ENCODE results near the gene PGAM1. TPM values are rescaled to one million over a fixed set of nuclear protein-coding genes. Genes with fewer than 3 reads are reported as not detected.
"Not testable (repeated sequence)": the region's sequence is repeated elsewhere in the genome, so short reads cannot be mapped to it uniquely, and the experiment has no call there.

Gene PGAM1
- total RNA-seq, 1 experiment from 2014 or later, result 1,289 TPM

DNA sequence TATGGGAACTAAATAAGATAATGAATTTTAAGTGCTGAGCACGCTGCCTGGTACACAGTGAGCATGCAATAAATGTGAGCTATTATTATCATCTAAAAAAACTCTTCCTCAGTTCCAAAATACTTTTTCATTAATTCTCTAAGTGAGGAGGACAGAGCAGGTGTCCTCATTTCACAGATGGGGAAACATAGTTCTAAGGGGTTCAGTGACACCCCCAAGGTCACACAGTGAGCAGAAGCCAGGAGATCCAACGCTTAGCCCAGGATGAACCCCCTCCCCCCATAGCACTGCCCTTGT lies 18.1 kb upstream of the PGAM1 start:
- DNase-seq (ENCODE audit: low read depth), result no peak

DNA sequence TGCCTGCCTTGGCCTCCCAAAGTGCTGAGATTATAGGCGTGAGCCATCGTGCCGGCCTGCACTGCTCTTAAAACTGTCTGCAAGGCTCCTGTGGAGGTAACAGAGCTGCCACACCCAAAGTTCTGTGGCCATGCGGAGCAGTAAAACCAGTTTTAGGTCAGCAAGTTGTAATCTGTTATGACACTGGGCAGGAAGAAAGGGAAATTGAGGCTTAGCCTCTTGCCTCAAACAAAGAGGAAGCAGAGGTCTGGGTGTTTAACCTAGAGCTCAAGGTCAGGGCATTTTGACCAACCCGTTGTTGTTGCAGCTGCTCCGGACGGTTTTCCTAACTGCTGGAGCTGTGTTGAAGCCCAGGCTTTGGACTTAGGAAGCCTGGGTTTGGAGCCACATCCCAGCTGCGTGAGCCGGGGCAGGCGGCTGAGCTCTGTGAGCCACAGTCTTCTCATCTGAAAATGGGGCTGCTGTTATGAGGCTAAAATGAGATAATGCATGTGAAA lies 17.4 kb upstream of the PGAM1 start:
- peak; percentile 68 for DNase-seq (ENCODE audit: low read depth)

DNA sequence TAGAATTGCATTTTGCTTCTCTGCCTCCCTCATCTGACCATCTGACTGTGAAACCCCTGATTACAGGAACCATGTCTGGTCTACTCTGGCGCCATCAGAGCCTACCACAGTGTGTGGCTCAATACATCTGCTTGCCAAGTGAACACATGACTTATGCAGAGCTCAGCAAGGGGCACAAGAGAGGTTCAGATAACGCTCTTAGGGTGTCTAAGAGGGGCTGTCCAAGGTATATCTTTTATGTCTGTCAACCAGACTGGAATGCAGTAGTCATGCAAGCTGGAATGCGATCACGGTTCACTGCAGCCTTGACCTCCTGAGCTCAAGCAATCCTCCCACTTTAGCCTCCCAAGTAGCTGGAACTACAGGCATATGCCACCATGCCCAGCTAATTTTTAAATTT lies 14.6 kb upstream of the PGAM1 start:
- DNase-seq (ENCODE audit: low read depth), result no peak

DNA sequence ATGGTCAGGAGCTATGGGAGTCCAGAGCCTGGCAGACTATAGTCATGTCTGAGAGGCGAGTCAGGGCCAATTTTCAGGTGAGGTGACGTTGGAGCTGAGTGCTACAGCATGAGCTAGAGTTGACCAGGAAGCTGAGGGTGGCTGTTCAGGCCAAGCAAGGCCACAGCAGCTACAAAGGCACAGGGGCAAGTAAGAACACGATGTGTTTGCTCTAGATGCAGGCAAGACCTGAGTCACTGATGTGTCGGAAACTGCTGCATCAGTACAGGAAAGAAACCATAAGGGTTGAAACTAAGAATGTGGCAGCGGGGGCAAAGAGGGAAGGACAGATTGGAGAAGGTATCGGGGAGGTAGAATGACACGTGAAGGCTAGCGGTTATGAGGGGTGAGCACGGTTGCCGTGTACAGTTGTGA lies 13.1 kb upstream of the PGAM1 start:
- DNase-seq (ENCODE audit: low read depth), result no peak

DNA sequence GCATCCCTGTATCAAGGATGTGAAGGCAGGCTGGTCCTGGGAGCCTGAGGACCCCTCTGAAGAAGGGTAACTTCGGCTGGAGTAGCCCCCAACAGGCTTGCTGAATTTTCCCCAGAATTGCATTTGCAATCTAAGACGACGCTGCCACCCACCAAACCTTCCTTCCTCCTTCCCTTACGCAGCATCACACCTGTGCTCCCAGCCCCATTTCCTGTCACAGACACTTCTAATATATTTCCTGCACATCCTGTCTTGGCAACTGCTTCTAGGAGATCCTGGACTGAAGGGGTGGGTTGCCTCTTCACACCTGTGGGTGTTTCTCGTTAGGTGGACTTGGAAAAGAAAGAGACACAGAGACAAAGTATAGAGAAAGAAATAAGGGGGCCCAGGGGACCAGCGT lies 9.4 kb upstream of the PGAM1 start:
- no peak for DNase-seq (ENCODE audit: low read depth)

DNA sequence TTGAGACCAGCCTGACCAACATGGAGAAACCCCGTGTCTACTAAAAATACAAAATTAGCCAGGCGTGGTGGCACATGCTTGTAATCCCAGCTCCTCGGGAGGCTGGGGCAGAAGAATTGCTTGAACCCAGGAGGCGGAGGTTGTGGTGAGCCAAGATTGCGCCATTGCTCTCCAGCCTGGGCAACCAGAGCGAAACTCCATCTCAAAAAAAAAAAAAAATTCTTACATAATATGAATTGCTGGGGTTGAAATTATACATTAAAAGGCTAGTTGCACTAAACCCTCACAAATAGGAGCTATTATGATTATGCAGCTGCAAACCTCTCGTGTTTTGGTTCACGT lies 2.3 kb upstream of the PGAM1 start:
- not testable (repeated sequence) for DNase-seq (ENCODE audit: low read depth)

DNA sequence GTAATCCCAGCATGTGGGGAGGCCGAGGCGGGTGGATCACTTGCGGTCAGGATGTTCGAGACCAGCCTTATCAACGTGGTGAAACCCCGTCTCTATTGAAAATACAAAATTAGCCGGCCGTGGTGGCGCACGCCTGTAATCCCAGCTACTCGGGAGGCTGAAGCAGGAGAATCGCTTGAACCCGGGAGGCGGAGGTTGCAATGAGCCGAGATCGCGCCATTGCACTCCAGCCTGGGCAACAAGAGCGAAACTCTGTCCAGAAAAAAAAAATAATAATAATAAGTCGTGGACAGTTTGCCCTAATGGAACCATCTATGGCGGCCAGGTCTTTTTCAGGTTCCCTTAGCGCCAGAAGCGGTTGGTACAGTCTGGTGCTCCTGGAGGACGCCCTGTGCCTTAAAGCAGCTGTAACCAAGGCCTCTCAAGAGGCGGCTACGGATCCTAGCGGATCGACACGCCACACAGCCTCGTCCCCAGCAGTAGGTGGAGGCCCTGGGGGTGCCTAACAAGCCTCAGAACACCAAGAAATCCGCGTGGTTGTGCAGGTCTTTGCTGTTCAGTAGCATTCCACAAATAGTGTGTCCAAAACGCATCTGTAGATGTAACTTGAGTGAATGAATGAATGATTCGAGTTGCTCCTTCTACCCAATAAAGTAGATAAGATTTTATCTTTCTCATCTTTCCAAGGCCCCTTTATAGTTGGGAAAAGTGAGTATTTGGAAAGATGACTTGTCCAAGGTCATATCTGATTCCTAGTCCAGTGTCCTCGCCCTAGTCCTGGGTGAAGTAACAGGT lies 982 bp downstream of the PGAM1 start:
- DNase-seq (ENCODE audit: low read depth), result peak; percentile 33

DNA sequence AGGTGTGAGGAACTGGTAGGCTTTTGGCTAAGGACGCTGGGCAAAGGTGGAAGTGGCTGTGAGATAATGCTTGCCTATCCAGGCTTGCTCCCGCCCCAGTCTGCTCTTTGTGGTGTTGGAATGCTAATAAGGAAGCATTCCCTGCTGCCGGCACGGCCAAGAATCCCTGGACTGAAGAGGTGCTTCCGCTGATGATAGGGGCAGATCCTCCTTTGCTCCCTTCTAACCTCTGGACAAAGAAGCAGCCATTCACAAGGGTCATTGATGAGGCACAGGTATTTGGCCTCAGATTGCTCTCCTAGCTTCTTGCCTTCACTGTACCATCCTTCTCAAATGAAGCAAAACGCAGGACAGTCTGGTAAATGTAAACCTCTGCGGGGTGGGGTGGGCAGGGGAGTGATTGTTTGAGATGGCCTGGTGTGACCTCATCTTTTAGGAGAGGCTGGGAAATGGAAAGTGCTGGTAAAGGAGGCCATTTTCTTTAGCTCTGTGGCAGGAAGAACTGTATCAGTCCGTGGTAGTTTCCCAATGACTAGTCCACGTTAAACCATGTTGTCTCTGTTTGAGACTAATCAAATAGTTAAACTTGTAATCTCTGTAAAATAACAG lies 1.7 kb downstream of the PGAM1 start:
- peak; percentile 31 for DNase-seq (ENCODE audit: low read depth)

DNA sequence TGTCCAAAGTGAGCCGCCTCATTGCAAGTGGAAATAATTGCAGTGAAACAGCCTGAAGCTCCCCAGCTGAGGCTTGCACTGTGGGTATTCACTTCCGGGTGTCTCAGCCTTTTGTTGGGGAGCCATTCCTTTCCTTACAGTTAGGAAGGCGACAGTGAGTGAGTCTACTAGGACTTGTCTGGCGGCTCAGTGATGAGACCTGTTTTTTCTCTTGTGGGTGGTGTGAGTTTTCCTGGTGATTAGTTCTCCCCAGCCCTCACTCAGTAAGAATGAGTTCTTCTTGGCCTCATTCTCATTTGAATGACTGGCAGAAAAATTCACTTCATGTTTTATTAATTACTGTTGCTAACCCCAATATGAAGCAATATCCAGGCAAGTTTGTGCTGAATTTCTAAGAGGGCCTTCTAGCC lies 2.6 kb downstream of the PGAM1 start:
- peak; percentile 30 for DNase-seq (ENCODE audit: low read depth)

DNA sequence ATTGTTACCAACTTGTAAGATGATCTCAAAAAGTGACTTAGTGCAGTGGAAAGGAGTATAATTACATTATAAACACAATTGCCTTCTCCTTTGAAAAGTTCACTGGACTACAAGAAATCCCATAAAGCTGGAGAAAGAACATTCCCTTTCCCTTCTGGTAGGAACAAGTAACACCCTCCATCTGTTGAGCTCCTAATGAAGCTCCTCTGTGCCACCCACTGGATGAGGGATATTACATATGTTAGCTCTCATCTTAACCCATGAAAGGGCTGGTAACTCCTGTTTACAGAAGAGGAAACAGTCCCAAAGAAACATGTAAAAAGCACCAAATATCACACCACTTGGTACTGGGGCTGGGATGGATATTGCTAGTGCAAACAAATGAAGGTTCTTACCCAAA lies 8.1 kb downstream of the PGAM1 start:
- DNase-seq (ENCODE audit: low read depth), result no peak

DNA sequence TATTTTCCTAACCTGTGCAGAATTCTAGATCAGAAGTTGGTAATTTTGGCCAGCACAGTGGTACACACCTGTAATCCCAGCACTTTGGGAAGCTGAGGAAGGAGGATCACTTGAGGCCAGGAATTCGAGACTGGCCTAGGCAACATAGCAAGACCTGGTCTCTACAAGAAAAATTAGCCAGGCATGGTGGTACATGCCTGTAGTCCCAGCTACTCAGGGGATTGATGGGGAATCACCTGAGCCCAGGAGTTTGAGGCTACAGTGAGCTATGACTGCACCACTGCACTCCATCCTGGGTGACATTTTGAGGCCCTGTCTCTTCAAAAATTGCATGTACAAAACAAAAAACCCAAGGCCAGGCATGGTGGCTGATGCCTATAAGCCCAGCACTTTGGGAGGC lies 8.6 kb downstream of the PGAM1 start:
- no peak for DNase-seq (ENCODE audit: low read depth)

DNA sequence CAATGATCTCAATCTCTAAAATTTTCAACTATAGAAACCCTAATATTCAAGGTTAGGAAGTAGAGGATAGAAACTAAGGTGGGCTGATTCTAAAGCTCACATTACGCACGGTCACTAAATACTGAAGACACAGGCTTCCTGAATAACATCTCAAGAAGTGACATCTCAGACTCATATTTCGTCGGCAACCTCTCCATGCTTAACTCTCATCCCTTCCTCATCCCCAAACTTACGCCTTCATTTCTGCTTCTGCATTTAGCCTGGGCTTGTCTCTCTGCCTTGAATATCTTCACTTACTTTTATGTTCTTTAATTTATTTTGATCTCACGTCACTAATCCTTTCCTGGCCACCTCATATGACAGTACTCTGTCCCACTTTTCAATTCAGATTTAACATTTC lies 9.2 kb downstream of the PGAM1 start:
- DNase-seq (ENCODE audit: low read depth), result no peak

DNA sequence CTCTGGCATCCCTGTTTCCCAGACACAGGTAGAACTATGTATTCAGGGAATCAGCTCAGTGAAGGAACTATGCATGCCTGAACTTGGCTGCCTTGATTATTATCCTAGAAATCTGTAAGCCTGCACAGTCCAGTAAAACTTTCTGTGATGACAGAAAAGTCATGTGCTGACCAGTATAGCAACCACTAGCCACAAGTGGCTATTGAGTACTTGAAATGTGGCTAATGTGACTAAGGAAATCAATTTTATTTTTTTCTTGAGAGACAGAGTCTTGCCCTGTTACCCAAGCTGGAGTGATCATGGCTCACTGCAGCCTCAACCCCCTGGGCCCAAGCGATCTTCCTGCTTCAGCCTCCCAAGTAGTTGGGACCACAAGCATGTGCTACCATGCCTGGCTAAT lies 16.3 kb downstream of the PGAM1 start:
- DNase-seq (ENCODE audit: low read depth), result no peak

DNA sequence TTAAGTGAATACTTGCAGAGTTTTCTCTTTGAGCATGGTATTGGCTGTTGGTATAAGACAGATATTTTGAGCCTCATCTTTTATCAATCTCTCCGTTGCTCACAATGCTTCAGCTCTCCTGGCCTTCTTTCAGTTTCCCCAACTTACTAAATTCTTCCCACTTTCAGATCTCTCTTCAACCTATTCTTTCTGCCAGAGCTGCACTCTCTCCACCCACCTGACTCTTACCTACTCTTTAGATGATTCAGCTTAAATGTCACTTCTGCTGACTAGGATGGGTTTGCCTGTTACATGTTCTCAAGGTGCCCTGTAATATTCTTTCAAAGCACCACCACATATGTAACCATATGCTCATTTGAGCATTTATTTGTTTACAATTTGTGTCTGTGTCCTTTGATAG lies 18.2 kb downstream of the PGAM1 start:
- DNase-seq (ENCODE audit: low read depth), result no peak

DNA sequence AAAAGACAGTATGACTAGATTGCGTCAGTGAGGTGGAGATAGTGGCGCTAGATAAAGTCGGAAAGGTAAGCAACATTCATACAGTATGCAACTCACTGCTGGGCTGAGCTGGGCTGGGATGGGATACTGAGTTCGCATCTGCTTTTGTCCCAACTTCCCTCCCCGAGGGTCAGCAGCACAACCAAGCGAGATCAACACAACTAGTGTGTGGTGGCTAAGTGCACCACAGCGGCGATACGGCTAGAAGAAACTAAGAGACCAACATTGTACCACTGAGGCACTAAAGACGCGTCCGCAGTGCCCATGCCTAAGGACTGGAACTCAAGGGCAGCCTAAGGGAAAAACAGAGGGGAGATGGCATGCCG lies 19.3 kb downstream of the PGAM1 start:
- no peak for DNase-seq (ENCODE audit: low read depth)

DNA sequence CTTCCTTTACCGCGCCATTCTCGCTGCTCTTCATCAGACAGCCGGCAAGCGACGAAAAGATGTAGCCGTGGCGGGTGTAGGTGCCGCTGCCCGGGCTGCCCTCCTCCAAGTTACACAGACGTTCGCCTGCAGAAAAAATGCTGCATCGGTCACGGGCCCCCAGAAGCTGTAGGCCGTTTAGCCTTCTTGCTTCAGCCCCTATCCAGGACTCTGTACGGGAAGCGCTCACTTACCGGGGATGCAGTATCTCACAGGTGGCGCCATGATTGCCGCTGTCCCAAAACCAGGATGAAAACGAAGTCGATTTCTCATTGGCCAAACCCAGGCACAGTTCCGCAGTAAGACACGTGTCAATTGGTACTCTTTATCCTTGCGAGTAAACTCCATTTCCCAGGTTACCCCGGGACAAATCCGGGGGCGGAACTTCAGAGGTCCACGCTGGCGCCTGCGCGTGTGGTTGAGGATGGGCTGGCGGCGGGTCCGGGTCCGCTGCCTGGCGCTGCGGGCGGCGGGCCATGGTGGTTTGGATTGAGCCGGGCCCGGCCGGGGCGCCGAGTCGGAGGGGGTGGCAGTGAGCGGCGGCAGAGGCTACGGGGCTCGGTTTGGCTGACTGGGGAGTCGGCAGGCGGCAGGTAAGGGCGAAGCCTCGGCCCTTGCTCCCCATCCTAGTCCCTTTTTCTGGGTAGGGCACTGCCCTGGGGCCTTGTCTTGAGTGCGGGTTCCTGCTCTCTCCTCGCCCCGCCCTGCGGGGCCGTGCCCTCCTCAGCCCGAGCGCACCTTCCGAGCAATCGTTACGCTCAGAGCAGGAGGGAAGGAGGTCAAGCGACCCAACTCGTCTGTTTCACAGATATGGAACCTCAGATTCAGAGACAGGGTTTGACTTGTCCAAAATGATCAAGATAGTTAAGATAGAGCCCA lies 20.0 kb downstream of the PGAM1 start, which contains the start of the genes EXOSC1 and ZDHHC16:
Gene EXOSC1, minus strand, starts transcription at position 285 of the 918 bp plus-strand sequence. Its CDS starts 21 bp downstream, at position 264.
Gene ZDHHC16, plus strand, starts transcription at position 454 of the 918 bp plus-strand sequence. CDS start 5,501 bp downstream, outside the sequence.
- peak; percentile 95 for DNase-seq (ENCODE audit: low read depth)

DNA sequence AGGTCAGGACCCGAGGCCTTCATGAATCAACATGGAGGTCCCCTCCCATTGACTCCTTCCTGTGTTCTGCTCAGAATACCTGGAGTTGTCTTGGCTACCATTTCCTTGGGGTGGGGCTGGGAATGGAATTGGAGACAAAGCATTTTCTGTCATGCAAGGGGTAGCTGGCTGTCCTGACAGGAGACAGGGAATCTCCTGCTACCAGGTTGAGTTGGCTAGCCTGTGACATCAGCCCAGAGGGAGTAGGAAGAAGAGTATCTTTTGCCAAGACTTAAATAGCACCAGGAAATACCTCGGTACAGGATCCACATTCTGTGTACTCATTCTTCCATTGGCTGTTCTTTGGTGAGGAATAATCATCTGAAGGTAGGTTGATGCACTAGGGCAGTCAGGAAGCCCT lies 24.8 kb downstream of the PGAM1 start:
- DNase-seq (ENCODE audit: low read depth), result no peak

DNA sequence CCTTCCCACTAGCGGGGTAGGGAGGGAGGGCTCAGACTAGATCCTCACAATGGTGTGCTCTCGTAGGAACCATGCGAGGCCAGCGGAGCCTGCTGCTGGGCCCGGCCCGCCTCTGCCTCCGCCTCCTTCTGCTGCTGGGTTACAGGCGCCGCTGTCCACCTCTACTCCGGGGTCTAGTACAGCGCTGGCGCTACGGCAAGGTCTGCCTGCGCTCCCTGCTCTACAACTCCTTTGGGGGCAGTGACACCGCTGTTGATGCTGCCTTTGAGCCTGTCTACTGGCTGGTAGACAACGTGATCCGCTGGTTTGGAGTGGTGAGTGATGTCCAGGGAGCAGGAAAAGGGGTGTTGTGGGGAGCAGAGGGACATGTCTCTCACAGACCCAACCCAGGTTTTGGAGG lies 25.6 kb downstream of the PGAM1 start:
- no peak for DNase-seq (ENCODE audit: low read depth)

DNA sequence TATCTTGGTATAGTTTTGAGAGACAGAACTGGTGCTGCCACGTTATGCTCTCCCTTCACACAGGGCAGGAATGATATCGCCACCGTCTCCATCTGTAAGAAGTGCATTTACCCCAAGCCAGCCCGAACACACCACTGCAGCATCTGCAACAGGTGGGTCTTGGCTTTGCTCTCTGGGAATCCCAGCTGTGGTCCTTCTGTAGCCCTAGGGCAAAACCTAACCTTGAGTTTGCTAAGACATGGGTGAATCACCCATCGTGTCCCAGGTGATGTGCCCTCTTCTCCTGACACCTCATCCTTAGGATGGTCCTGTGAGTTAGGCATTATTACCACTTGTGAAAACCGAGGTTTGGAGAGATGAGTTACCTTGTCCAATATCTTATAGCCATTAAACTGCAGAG lies 26.4 kb downstream of the PGAM1 start:
- no peak for DNase-seq (ENCODE audit: low read depth)

DNA sequence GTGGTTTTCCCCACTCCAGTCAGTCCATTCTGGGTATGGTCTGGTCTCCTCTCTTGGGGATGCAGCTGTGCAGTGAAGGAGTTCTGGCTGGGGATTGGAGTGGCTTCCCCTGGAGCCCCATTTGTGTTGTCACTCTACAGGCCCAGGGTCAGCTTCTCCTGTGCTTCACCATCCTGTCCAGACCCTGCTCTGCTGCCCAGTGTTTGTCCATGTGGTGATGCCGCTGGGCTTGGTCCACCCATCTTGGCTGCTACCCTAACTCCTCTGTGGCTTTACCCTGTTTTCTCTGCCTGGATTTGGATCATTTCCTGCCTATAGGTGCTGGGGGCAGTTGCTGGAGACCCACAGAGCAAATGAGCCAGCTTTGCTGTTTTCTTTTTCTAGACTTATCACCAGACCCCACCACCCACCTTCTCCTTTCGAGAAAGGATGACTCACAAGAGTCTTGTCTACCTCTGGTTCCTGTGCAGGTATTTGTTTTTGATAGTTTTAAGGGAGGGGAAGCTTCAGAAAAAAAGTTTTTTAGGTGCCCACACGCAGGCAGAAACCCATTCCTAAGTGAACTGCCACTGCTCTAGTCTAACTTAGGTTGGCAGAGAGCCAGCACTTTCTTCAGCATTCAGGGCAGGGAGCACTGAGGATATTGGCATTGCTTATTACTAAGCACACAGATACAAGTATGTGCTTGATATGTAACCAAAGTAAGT lies 28.5 kb downstream of the PGAM1 start:
- peak; percentile 31 for DNase-seq (ENCODE audit: low read depth)

DNA sequence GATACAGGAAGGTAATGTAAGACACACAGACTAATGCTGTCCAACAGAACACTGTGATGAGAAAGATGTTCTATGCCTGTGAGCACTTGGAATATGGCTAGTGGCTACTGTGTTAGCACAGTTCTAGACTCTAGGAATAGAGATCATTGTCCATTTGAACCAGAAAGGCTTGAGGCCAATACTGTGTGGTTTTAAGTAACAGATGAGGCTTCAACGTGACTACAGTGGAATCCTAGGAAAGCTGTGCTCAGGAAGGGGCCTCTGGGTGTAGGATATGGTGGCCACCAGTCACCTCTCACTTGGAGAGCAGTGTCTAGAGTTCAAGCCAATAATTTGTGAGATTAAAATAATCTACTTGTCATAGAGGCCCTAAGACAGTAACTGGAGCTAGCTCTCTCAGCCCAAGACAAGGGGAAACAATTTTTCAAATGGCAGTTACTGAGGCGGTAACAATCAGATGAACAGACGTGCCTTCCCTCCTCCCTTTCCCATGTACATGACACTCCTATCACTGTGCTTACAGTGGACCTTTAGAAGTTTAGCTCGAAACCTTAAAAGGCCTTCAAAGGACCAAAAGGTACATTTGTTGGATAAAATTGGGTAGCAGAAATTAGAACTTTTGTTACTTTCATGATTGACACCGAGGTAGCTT lies 30.2 kb downstream of the PGAM1 start:
- DNase-seq (ENCODE audit: low read depth), result no peak

Measured in LHCN-M2 (cell line).